Activated T-helper 2 cell treated with anti-CD3 and anti-CD28 coated beads, Interferon-gamma antibody, Interleukin-2, Interleukin-4, amounts not matched to agents 10 μg/mL and 5 μg/mL and 100 μg/mL, durations not matched to agents 14 hours and 24 hours and 36 hours (primary cell): ENCODE results near the gene HACD2. TPM values are rescaled to one million over a fixed set of nuclear protein-coding genes. Genes with fewer than 3 reads are reported as not detected.

Source experiments
- DNase-seq: peaks from one replicate; pipeline ENCODE4 v3.0.0; 2021; ENCODE audit warnings: low spot score
- H3K27ac Mint-ChIP-seq: one replicate; pipeline ENCODE4 v1.8.0; 2021; ENCODE audit warnings: mixed read lengths
- H3K27me3 Mint-ChIP-seq: one replicate; pipeline ENCODE4 v1.8.0; 2021; ENCODE audit warnings: low read depth, mixed read lengths
- H3K36me3 Mint-ChIP-seq: one replicate; pipeline ENCODE4 v1.8.0; 2021; ENCODE audit warnings: low read depth, mixed read lengths
- H3K4me1 Mint-ChIP-seq: one replicate; pipeline ENCODE4 v1.8.0; 2021; ENCODE audit warnings: low read depth, mixed read lengths
- H3K4me3 Mint-ChIP-seq: one replicate; pipeline ENCODE4 v1.8.0; 2021; ENCODE audit warnings: low read depth, mild to moderate bottlenecking, moderate library complexity, mixed read lengths
- H3K9me3 Mint-ChIP-seq: one replicate; pipeline ENCODE4 v1.8.0; 2021; ENCODE audit warnings: mixed read lengths
- intact Hi-C: fragments of 100-400 bp; cut with micrococcal nuclease; formaldehyde crosslinking; loops from one replicate; pipeline ENCODE4 v1.15.1; 2023
- total RNA-seq: library from RNA; stranded (reverse); gene quantifications from 2 replicates; pipeline ENCODE4 v1.2.3, GENCODE V29; 2022

Gene HACD2
- total RNA-seq, 1 donor from 2014 or later = 32.5 TPM

DNA sequence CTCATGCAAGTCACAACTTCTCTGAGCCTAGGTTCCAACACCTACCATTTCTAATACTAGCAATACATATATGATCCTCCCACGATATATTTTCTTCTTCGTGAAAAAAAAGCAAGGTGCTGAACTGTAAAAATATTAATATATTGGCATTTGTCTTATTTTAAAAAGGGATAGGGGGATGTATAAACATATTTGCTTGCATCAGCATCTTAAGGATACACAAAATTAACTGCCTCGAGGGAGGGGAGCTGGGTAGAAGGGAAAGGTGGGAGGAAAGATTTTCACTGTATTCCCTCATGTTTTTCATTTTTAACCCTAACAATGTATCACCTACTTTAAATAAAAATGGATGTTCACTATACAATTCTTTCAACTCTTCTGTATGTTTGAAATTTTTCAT lies 1.3 kb downstream of the HACD2 start:
- intact Hi-C loops = loop anchor here (10.0 kb wide), 1 partner anchor 789 kb away; the partner anchor contains the start of genes HSPBAP1 and SLC49A4
- H3K4me3 Mint-ChIP-seq = peak overlapping the region; percentile 47
- peaks cover 3% of the 10 kb centered on the region for H3K9me3 Mint-ChIP-seq
- H3K36me3 Mint-ChIP-seq = peaks cover 41% of the 10 kb centered on the region
- no peaks in the 10 kb centered on the region for H3K27me3 Mint-ChIP-seq
- H3K4me1 Mint-ChIP-seq = peaks cover 20% of the 10 kb centered on the region
- H3K27ac Mint-ChIP-seq = no peak overlapping the region
- DNase-seq = no peak

DNA sequence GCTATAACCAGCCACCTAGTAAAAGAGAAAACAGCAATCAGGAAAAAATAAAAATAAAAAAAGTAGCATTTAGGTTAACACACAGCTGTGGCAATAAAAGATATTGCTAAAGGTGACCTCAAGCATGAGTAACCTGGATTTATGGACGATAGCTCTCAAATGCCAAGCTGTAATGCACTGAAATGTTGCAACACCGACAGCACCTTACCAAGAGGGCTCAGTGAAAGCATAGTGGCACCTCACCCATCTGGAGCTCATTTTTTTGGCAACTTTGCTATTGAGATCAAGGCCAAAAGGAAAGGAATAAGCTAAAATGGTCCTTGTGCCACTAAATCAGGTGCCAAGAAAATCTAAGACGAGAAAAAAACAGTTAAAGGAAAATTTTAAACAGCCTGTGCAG lies 2.5 kb downstream of the HACD2 start:
- H3K36me3 Mint-ChIP-seq = peaks cover 37% of the 10 kb centered on the region
- no peaks in the 10 kb centered on the region for H3K27me3 Mint-ChIP-seq
- no peak overlapping the region for H3K4me3 Mint-ChIP-seq
- no peak for DNase-seq
- H3K27ac Mint-ChIP-seq = no peak overlapping the region
- intact Hi-C loops = loop anchor here (10.0 kb wide), 1 partner anchor 788 kb away; the partner anchor contains the start of genes HSPBAP1 and SLC49A4
- H3K9me3 Mint-ChIP-seq = no peaks in the 10 kb centered on the region
- peaks cover 21% of the 10 kb centered on the region for H3K4me1 Mint-ChIP-seq

DNA sequence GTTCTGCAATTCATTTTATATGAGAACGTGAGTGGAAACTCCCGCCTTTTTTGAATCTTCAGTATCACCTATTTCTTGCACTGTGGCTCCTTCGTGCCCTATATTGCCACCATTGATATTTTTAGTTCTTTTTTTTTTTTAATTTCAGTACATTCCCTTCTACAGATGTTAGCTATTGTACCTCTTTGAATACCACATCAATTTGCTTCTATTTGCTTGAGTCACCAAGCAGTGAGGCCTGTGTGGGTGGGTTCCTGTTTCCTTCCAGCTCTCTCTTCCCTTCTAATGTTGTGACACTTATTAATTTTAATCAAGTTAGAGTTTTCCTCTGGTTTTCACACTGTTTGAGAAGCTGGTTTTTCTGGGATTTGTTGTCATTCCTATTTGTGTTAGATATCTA lies 8.7 kb downstream of the HACD2 start:
- intact Hi-C loops = no loop called here
- H3K36me3 Mint-ChIP-seq = peaks cover 30% of the 10 kb centered on the region
- no peaks in the 10 kb centered on the region for H3K9me3 Mint-ChIP-seq
- H3K27me3 Mint-ChIP-seq = no peaks in the 10 kb centered on the region
- H3K4me1 Mint-ChIP-seq = peaks cover 18% of the 10 kb centered on the region
- DNase-seq = no peak
- H3K27ac Mint-ChIP-seq = peak overlapping the region; percentile 39
- no peak overlapping the region for H3K4me3 Mint-ChIP-seq

DNA sequence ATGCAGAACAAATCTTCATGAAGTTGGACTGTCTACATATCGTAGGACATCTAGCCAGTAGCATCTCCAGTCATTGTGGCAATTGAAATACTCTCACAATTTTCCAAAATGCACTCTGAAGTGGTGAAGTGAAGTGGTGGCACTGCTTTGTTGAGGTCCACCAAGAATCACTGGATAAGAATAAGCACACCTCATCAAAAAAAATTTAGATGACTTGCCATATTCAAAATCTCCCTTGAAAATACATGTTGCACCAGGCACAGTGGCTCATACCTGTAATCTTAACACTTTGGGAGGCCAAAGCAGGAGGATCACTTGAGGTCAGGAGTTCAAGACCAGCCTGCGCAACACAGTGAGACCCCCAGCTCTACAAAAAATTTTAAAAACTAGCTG lies 12.9 kb downstream of the HACD2 start:
- no peaks in the 10 kb centered on the region for H3K9me3 Mint-ChIP-seq
- no peak overlapping the region for H3K27ac Mint-ChIP-seq
- no peak overlapping the region for H3K4me3 Mint-ChIP-seq
- no peaks in the 10 kb centered on the region for H3K27me3 Mint-ChIP-seq
- DNase-seq = no peak
- H3K36me3 Mint-ChIP-seq = peaks cover 5% of the 10 kb centered on the region
- peaks cover 18% of the 10 kb centered on the region for H3K4me1 Mint-ChIP-seq
- intact Hi-C loops = no loop called here

DNA sequence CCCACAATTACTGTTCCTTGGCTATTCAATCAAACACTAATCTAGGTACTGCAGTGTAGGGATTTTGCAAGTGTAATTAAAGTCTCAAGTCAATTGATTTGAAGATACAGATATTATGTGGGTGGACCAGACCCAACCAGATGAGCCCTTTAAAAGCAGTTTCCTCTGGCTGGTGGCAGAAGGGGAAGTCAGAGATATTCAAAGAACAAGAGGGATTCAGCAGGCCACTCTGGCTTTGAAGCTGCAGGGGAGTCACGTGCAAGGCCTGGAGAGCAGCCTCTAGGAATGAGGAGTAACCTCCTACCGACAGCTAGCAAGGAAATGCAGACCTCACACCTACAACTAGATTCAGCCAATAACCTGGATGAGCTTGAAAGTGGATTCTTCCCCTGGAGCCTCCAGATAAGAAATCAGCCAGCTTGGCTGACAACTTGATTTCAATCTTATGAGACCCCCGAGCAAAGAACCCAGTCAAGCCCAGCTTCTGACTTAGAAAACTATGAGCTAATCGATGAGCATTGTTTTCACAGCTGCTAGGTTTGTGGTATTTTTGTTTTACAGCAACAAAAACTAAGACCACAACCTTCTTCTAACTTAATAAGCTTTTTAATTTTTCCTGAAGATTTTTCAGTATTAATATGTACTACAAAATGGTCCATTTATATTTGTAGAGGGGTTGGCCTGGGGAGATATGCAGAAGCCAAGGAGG lies 13.4 kb downstream of the HACD2 start:
- Mint-ChIP-seq H3K27me3 (no peaks in the 10 kb centered on the region), H3K9me3 (no peaks in the 10 kb centered on the region), H3K4me1 (peaks cover 13% of the 10 kb centered on the region), H3K4me3 (no peak overlapping the region), H3K27ac (no peak overlapping the region), H3K36me3 (no peaks in the 10 kb centered on the region)
- no peak for DNase-seq
- intact Hi-C loops = no loop called here

DNA sequence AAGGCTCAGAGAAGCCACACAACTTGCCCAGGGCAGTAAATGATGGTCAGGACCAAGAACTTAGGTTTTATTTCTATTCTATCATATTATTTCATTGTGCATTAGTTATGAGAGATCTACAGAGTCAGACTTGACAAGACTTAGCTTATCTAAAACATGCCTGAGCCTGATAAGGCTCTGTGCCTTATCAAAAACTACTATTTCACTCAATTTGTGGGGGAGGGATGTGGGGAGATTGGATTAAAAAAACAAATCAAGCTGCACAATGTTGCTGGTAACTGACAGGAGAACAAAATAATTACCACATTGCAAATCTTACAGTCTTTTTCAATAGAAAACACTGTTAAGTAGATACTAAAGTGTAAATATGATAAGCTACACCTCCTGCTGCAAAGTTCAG lies 16.0 kb downstream of the HACD2 start:
- no peak overlapping the region for H3K27ac Mint-ChIP-seq
- H3K4me3 Mint-ChIP-seq = no peak overlapping the region
- DNase-seq = no peak
- H3K9me3 Mint-ChIP-seq = no peaks in the 10 kb centered on the region
- no peaks in the 10 kb centered on the region for H3K36me3 Mint-ChIP-seq
- H3K4me1 Mint-ChIP-seq = peaks cover 5% of the 10 kb centered on the region
- intact Hi-C loops = no loop called here
- H3K27me3 Mint-ChIP-seq = no peaks in the 10 kb centered on the region

DNA sequence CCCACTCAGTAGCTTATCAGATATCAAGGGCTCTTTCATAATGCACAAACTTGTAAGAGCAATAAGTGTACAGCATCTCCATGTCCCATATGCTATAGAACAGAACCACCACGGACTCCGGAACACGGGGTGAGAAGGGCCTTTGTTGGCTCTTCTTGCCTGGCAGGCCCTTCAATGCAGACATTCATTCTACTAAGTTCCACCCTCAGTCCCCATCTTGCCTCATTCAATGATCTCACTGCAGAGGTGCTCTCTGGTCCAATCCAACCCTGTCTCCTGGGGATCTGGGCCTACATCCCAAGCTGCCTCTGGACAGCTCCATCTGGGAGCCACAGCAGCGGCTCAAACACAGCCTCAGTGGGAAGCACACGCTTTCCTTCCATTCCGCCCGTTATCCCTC lies 16.8 kb downstream of the HACD2 start:
- Mint-ChIP-seq H3K27me3 (no peaks in the 10 kb centered on the region), H3K27ac (no peak overlapping the region), H3K4me1 (peaks cover 7% of the 10 kb centered on the region), H3K4me3 (no peak overlapping the region), H3K36me3 (no peaks in the 10 kb centered on the region), H3K9me3 (no peaks in the 10 kb centered on the region)
- intact Hi-C loops = no loop called here
- DNase-seq = no peak

DNA sequence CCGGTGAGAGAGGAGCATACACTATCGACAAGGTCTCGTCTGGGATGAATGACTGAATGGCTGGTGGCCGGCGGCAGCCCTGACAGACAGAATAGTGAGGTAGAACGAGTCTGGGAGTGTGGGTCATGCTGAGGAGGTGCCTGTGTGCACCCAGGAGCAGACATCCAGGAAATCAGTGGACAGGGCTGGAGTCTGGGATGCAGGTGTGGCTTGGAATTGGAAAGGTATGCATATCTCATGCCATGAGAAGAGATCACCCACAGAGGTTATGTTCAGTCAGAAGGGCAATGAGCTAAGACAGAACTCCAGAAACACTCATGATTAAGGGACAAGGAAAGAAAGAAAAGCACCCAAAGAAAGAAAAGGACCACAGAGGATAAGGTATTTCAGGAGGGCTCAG lies 20.8 kb downstream of the HACD2 start:
- DNase-seq = no peak
- no peaks in the 10 kb centered on the region for H3K27me3 Mint-ChIP-seq
- no peak overlapping the region for H3K27ac Mint-ChIP-seq
- intact Hi-C loops = no loop called here
- H3K36me3 Mint-ChIP-seq = no peaks in the 10 kb centered on the region
- H3K4me1 Mint-ChIP-seq = peaks cover 8% of the 10 kb centered on the region
- H3K9me3 Mint-ChIP-seq = no peaks in the 10 kb centered on the region
- no peak overlapping the region for H3K4me3 Mint-ChIP-seq

DNA sequence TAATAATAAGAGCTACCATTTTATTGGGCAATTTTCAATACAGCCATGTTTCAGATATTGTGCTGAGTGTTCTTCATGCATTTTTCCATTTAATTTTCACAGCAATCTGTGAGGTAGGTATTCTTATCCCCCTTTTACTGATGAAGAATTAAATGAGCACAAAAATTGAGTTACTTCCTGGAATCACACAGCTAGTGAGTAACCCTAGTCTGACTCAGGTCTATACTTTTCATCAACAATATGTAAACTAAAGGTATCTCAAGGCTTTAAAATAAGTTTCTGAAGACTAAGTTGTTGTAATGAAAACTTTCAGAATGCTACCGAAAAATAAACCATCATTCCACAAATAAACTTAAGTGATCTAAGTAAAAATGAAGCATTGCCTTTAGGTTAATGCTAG lies 22.3 kb downstream of the HACD2 start:
- Mint-ChIP-seq H3K27ac (no peak overlapping the region), H3K9me3 (no peaks in the 10 kb centered on the region), H3K4me3 (no peak overlapping the region), H3K27me3 (no peaks in the 10 kb centered on the region), H3K36me3 (no peaks in the 10 kb centered on the region), H3K4me1 (peaks cover 5% of the 10 kb centered on the region)
- DNase-seq = no peak
- intact Hi-C loops = no loop called here

DNA sequence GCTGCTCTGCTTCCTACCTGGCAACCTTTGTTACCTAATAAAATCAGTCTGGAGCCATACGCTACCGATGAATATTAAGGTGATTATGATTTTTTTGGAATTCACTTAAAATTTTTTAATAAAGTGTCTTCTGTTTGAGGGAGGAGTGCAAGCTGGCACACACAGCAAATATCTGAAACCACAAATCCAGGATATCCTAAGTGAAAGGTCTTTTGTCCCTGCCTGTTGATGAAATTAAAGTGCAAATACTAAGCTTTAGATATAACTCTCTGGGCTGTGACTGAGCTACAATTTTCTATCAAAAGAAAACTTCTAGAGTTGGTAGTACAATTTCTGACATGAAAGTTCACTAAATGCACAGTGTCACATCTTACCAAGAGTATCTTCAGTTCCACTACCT lies 23.7 kb downstream of the HACD2 start:
- DNase-seq = no peak
- H3K9me3 Mint-ChIP-seq = no peaks in the 10 kb centered on the region

DNA sequence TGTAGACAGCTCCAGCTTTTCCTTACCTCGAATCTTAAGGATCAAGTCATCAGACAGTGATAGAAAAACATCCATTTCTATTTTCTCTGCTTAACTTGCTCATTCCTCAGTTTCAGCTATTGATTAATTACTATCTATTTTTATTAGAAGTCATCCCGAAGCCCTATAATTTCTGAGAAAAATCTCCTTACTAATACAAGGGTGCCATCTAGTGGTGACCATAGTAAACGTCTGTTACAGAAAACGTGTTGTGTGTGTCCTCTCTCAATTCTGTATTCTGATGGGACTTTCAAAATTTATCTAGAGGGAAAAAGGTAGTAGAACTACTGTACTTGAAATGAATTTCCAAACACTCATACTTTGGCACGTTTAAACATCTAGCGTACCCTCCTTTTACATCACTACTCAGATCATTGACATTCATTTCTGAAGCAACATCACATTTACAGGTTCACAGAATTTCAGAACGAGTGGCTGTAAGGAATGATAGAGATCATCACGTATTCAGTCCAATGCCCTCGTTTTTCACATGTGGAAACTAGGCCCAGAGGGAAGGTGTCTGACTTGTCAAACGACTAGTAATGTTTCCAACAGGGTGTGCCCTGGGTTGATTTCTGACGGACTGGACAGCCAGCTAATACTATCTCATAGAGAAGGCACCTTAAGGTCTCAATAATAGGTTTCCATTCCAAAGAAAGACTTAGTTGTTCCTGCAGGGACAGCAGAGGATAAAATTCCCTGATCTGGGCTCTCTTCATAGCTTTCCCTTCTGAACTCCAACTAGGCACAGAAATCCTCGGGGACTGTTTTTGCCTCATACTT lies 25.6 kb downstream of the HACD2 start:
- H3K27me3 Mint-ChIP-seq = no peaks in the 10 kb centered on the region
- no peak for DNase-seq
- H3K4me3 Mint-ChIP-seq = no peak overlapping the region
- intact Hi-C loops = loop anchor here (1.0 to 2.0 kb wide), 2 partner anchors 112 to 230 kb away; no protein-coding TSS in a partner anchor
- H3K36me3 Mint-ChIP-seq = peaks cover 12% of the 10 kb centered on the region
- peaks cover 11% of the 10 kb centered on the region for H3K9me3 Mint-ChIP-seq
- no peak overlapping the region for H3K27ac Mint-ChIP-seq
- H3K4me1 Mint-ChIP-seq = peaks cover 5% of the 10 kb centered on the region

More for the DNA sequence above, 23.7 kb downstream of the HACD2 start:
- peaks cover 5% of the 10 kb centered on the region for H3K4me1 Mint-ChIP-seq
- no peak overlapping the region for H3K27ac Mint-ChIP-seq
- intact Hi-C loops = no loop called here
- no peaks in the 10 kb centered on the region for H3K36me3 Mint-ChIP-seq
- no peaks in the 10 kb centered on the region for H3K27me3 Mint-ChIP-seq
- H3K4me3 Mint-ChIP-seq = no peak overlapping the region

DNA sequence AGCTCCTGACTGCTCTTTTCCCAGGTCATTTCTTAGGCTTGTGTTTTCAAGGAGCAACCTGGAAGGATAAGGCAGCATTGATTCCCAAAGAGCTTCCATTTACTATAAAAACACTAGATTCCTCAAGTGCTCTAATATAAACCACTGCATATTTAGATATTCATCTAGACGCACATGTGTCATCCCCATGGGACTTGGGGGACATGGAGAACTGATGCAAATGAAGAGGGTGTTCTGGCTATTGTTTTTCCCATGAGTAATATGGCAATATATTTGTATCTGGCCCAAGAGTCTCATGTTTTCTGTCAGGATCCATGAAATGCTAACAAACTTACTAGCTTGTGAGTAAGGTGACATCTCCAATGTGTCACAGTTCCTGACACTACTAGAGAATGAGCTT lies 31.3 kb downstream of the HACD2 start:
- no peak for DNase-seq
- H3K4me3 Mint-ChIP-seq = no peak overlapping the region
- H3K9me3 Mint-ChIP-seq = peaks cover 17% of the 10 kb centered on the region
- intact Hi-C loops = no loop called here
- H3K36me3 Mint-ChIP-seq = peaks cover 34% of the 10 kb centered on the region
- peaks cover 2% of the 10 kb centered on the region for H3K4me1 Mint-ChIP-seq
- H3K27ac Mint-ChIP-seq = no peak overlapping the region
- H3K27me3 Mint-ChIP-seq = no peaks in the 10 kb centered on the region

DNA sequence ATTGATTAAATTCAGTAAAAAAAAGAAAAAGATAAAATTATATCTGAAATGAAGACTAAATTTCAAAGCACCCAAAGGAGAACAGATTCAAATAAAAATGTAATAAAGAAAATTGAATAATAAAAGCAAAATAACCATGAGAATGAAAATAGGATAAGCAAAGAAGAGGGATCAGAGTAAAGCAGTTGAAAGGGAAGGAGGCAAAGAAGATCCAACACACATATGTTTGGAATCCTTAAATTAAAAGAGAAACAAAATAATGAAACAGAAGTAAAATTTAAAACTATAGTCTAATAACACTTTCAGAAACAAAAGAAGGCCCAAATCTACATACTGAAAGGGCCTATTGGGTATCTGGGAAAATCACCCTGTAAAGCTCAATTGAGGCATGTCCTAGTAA lies 32.1 kb downstream of the HACD2 start:
- H3K4me3 Mint-ChIP-seq = no peak overlapping the region
- no peak for DNase-seq
- peaks cover 2% of the 10 kb centered on the region for H3K4me1 Mint-ChIP-seq
- no peak overlapping the region for H3K27ac Mint-ChIP-seq
- H3K9me3 Mint-ChIP-seq = peaks cover 17% of the 10 kb centered on the region
- H3K27me3 Mint-ChIP-seq = no peaks in the 10 kb centered on the region
- intact Hi-C loops = no loop called here
- H3K36me3 Mint-ChIP-seq = peaks cover 34% of the 10 kb centered on the region
